Epidermal melanocyte (primary cell): Measurements from ENCODE around the gene EIF2B1.

Experiments used
- DNase-seq: peaks from one replicate; pipeline ENCODE4 v3.0.0; 2011; ENCODE audit warnings: low spot score; ENCODE audit not compliant: insufficient read length

Gene EIF2B1

DNA sequence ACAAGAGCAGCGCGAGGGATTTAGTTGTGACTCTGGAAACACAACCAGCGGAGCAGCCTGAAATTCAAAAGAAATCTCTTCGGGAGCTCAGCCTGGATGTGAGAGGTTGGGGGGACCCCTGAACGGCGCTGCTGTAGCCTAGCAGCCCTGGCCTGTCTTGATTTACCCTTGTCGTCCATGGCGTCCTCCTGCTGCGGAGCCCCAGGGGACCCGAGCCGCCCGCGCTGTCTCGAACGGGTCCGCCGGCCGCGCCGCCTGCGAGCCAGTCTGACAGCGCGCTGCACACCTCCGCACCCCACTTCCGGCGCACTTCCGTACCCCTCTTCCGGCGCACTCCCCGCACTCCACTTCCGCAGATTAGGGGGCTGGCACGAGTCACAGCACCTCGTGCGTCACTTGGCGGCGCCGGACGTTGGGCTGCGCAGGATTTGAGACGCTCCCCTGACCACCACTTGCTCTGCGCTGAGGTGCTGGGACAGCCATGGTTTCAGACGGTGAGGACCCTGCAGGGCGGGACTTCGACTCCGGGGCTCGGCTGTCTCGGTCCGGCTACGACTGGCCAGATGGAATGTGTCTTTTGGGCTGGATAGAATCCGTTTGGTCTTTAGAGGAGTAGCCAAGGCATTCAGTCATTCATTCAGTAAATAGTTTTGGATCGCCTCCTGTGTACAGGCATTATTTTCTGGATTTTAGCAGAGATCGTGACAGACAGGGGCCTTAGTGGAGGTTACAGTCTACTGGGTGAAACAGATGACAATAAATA lies at the start of gene EIF2B1, which contains the start of gene GTF2H3:
EIF2B1 (minus strand) TSS at position 308 of the 763 bp plus-strand sequence; CDS start at position 179, 129 bp downstream.
GTF2H3 (plus strand) TSS at position 451 of the 763 bp plus-strand sequence; CDS start at position 482, 31 bp downstream.
- DNase-seq = peak; percentile 97

DNA sequence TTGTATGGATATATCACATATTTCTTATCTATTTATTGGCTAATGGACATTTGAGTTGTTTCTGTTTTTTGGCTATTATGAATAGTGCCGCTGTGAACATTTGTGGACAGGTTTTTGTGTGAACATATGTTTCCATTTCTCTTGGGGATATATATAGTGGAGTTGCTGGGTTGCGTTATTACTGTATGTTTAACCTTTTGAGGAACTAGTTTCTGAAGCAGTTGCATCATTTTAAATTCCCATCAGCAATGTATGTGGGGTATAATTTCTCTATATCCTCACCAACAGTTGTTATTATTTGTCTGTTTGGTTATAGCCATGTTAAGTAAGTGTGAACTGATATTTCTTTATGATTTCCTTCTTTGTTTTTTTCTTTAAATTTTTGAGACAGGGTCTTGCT lies 48.1 kb upstream of the EIF2B1 start:
- DNase-seq = no peak

DNA sequence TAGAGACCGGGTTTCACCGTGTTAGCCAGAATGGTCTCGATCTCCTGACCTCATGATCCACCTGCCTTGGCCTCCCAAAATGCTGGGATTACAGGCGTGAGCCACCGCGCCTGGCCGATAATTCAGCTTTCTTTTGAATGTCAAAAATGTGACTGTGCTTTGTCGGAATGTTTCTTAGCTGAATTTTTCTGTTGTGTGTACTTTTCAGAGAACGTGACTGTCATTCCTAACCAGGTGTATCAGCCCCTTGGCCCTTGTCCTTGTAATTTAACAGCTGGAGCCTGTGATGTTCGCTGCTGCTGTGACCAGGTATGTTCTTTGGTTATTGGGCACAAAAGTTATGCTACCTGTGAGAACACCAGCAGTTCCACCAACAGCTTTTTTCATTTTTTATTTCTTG lies 45.5 kb upstream of the EIF2B1 start:
- DNase-seq = no peak

DNA sequence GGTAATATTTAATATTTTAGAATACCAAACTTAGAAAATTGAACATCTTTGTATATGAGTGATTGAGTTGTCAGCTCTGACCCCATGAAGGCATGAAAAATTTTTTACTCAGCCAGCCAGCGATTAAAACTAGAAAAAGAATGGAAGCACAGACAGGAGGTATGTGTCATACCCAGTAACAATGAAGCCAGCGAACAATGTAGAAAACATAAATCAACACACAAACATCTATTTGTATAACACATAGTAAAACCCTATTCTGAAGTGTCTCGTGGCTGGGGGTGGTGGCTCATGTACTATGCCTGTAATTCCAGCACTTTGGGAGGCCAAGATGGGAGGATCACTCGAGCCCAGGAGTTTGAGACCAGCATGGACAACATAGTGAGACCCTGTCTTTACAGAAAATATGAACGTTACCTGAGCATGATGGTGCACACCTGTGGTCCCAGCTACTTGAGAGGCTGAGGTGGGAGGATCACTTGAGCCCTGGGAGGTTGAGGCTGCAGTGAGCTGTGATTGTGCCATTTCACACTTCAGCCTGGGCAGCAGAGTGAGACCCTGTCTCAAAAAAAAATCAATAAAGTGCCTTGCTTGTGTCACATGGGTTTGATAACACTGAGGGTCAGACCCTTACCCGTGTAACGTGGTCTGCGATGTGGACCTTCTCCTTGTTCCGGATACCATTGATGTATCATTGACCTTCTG lies 43.3 kb upstream of the EIF2B1 start:
- DNase-seq = no peak

DNA sequence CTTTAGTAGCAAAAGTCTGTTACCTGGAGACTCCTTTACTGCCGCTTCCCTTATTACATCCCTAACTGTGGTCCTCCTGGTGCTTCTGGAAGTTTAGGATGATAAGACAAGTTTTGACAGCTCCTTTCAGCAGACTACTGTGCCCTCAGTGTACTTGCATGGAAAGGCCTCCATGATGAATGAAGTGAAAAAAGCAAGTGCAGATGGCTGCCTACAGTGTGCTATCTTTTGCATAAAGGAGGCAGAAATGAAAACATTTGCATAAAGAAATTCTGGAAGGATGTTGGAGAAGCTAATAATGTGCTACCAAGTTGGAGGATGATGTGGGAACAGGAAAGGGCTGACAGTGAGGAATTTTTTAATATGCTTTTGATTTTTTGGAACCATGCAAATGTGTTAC lies 42.0 kb upstream of the EIF2B1 start:
- DNase-seq = no peak

DNA sequence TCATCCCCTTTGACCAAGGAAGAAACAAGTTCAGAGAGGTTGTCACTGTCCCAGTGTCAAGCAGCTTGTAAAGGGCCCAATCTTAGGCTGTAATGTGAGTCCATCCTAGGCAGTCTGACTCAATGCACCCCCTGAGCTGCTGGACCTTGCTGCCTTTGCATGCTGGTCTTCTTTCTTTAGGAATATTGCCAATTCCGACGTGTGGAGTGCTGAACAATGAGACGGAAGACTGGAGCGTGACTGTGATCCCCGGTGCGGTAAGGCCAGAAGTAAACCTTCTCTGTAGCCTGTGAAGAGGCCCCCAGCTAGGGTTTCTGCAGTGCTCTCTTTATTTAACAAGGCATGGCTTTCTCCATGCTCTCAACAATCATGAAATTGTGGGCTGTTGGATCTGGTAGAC lies 38.4 kb upstream of the EIF2B1 start:
- peak; percentile 21 for DNase-seq

DNA sequence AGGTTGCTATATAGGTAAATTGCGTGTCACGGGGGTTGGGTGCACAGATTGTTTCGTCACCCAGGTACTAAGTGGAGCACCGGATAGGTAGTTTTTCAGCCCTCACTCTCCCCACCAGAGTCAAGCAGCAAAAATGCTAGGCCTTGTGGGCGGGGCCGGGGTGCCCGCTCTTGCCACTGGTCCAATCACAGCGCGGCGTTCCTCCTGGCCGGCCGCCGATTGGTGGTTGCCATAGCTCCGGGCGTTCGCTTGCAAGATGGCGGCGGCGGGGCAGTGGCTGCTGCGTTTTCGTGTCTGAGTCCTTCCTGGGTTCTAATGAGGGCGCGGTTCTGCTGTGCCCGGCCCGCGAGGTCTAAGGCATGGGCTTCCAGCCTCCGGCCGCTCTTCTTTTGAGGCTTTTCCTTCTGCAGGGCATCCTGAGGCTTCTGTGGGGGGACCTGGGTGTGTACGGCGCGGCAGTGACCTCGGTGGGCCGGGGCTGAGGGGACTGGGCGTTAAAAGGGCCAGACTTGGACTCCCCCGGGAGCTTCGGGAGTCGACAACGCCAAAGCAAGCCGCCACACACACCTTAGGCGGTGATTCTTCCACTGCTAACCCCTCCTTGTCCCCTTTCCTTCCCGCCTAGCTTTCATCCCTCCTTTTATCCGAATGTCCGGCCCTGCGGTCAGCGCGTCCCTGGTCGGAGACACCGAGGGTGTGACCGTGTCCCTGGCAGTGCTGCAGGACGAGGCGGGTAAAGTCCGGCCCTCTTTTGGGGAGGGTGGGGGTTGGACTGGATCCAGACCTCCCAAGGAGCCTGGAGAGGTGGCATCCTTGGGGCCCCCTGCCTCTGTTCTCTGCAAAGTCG lies 37.6 kb upstream of the EIF2B1 start, which contains the start of gene TCTN2:
TCTN2 (plus strand) TSS at position 232 of the 847 bp plus-strand sequence; CDS start at position 360, 128 bp downstream.
- peak; percentile 98 for DNase-seq

DNA sequence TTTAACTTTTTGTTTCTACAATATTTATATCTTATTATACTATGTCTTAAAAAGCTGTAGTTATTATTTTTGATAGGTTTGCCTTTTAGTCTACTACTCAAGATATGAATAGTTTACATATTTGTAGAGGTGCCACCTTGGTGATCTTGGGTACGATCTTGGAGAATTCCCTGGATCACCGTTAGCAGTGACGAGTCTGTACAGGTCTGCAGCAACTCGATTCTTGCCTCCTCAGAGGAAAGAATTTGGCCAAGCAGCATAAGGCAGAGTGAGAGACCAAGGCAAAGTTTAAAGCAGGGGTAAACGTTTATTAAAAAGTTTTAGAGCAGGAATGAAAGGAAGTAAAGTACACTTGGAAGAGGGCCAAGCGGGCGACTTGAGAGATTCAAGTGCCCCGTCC lies 34.3 kb upstream of the EIF2B1 start:
- DNase-seq = no peak

DNA sequence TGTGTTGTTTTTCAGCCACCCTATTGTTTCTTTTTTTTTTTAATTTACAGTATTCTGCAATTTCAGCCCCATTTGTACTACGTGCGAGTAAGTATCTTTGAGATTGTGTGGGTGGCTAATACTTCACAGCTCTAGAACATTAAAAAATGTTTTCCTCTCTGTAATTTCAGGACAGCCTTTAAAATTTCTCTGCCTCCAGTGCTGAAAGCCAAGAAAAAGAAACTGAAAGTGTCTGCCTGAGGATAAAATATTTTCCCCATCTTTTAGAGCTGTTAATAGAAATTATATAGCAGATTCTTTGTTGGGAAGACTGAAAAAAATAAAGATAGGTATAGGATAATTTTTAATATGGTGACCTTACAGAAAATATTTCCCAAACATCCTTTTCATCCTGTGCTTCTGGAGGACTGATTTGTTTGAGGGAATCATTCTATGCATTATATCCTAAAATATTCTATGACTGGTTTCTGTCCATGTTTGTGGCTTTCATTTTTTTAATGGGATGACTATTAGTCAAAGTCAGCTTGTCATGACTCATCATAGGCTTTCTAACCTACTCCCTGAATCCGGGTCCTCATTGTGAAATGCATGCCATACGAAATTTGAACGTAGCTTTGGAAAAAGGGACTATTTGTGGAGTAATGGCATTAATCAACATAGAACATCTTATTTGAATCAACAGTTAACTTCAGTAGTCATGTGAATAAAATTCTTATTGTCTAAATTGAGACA lies 26.7 kb upstream of the EIF2B1 start:
- DNase-seq = peak; percentile 61

DNA sequence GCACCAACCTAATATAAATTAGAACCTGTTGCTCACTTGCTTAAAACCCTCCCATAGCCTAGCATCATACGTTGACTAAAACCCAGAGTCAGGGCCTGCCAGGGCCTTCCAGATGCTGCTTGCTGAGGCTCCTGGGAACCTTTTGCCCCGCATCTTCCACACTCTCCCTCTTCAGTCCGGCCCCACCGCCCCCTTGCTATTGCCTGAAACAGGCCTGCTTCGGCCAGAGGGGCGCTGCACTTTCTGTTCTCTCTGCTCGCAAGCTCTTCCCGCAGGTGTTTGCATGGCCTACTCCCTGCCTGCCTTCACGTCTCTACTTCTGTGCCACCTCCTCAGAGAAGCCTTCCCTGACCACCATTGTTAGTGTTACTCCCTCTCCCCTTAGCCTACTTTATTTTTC lies 23.7 kb upstream of the EIF2B1 start:
- DNase-seq = no peak

DNA sequence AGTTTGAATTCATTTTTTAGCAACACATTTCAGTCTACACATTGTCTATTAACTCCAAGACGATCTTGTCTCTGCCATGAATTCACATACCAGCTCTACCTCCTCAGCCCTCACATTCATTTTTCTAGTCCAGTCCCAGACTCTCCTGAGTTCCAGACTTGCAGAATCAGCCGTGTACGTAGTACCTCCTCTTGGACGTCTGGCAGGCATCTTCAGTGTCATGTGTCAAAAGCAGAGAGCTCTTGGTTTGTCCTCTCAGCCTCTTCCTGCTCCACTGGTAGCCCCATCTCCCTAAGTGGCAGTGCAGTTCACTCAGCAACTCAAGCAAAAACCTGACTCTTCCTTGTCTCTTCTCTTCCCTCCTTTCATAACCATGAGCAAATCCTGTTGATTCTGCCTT lies 22.9 kb upstream of the EIF2B1 start:
- no peak for DNase-seq

DNA sequence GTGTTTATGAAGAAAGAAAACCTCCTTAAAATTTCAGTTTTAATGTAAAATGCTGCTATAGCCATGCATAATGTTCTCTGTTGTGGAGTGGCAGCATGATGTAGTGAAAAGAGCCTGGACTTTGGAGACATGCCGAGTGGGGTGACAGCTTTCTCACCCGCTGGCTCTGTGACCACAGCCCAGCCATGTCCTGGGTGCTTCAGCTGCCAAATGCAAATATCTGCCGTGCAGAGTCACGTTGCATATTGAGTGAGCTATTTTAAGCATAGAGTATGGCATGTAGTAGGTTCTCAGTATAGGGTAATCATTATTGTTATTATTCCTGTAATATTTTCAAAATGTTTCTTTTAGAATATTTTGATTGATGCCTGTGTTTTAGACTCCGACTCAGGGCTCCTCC lies 21.9 kb upstream of the EIF2B1 start:
- DNase-seq = no peak

DNA sequence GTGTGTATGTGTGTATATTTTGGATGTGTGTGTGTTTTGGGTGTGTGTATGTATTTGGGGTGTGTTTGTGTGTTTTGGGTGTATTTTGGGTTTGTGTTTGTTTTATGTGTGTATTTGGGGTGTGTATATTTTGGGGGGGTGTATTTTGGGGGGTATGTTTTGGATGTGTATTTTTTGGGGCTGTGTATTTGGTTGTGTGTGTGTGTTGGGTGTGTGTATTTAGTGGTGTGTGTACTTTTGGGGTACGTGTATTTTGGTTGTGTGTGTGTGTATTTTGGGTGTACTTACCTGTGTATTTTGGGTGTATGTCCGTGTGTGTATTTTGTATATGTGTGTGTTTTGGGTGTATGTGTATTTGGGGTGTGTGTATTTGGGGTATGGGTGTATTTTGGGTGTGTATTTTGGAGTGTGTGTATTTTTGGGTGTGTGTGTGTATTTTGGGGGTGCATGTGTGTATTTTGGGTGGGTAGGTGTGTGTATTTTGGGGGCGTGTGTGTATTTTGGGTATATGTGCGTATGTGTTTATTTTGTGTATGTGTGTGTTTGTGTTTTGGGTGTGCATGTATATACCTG lies 20.7 kb upstream of the EIF2B1 start:
- no peak for DNase-seq

DNA sequence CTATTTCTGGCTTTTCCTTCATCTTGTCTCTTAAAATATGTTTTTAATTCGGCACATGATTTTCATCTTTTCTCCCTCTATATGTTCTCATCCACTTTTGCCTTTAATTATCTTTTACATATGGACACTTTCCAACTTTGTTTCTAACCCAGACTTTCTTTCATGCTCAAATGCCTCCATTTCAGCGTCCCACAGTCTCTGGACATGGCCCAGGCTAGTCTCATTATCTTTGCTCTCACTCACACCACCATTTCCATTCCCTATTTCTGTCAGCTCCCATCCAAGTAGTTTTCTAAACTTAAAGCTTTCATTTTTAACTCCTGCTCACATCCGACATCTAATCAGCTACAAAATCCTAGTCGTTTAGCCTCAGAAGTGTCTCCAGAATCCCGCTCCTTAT lies 14.9 kb upstream of the EIF2B1 start:
- no peak for DNase-seq

DNA sequence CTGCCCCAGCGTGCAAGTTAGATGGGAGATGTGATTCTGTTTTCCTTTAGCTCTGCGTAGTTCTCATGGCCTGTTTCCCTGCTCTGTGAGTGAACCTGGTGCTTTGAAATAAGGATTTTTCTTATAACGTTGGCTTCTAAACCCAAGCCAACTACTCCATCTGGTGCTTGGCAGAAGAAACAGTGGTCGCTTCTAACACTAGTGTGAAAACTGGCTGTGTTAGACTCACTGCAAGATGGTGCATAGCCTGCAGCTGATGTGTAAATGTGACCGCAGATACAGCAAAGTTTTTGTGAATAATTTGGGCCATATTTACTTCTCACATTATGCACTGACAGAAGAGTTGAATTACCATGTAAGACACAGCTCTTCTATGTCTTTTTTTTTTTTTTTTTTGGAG lies 12.4 kb upstream of the EIF2B1 start:
- no peak for DNase-seq

DNA sequence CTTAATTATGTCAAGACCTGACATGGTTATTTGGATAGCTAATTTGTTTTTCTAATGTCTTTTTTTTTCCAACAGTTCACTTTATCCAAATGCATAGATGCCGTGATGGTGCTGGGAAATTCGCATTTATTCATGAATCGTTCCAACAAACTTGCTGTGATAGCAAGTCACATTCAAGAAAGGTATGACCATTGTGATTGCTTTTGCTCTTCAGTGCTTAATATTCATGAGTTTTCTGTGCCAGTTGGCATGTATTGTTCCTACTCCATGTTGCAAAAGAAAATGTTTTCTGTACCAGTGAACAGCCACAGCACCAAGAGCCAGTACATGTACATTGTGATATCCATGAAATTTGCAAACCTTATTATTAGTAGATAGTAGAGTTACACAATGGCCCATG lies 11.9 kb upstream of the EIF2B1 start:
- no peak for DNase-seq

DNA sequence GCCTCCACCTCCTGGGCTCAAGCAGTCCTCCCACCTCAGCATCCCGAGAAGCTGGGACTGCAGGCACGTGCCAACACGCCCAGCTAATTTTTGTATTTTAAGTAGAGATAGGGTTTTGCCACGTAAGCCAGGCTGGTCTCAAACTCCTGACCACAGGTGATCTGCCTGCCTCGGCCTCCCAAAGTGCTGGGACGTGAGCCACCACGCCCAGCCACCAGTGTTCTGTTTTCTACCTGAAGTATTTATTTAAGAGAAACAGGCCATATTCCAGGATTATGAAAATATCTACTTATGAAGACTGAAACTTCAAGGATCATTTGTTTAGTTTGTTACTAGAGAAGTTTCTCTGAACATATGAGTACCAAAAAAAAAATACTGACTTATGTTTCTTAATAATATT lies 10.4 kb upstream of the EIF2B1 start:
- DNase-seq = no peak

DNA sequence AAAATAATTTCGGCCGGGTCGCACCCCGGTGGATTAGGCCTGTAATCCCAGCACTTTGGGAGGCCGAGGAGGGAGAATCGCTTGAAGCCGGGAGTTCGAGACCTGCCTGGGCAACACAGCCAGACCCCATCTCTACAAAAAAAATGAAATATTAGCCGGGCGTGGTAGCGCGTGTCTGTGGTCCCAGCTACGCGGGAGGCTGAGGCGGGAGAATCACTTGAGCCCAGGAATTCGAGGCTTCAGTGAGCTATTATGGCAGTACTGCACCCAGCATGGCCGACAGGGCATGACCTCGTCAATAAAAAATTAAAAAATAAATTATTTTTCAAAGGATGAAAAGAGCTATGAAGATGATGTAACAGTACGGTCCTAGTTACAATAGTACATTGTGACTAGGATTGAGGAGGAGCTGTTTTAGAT lies 666 bp upstream of the EIF2B1 start:
- DNase-seq = no peak

DNA sequence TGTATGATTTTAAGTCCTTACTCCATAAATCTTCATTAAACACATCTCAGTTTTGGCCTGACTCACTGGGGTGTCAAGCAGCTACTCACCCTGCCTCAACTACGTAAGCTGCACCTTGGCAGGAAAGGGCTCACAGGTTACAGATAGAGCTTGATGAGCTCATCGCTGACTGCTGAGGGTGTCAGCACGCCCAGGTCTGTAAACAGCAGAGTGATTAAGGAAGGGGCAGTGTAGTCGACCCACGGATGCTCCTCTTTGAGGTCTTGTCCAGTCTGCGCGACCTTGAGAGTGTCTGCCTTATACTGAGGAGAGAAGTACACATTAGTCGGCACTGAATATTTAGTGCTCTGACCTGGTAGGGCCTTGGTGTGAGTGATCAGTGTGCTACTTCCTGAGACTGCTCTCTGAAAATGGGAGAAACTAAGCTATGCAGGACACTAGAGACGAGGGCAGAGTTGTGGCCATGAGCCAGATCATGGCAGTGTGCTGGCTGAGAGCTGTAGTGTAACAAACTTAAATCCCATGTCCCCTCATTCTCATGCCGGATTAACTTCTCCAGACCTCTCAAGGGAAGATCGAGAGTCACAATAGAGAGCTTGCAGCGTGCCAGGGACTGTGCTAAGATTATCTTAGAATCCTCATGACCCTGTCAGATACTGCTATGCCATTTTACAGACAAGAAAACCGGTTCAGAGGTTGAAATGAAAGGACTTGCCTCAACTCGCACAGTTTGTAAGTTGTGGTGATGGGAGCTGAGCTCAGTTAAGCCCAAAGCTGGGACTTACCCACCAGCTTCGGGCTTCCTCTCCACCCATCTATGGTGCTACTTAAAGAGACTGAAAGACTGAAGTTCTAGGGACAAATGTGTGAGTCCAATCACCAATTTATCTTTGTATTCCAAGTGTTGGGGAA lies 11.6 kb downstream of the EIF2B1 start:
- no peak for DNase-seq

DNA sequence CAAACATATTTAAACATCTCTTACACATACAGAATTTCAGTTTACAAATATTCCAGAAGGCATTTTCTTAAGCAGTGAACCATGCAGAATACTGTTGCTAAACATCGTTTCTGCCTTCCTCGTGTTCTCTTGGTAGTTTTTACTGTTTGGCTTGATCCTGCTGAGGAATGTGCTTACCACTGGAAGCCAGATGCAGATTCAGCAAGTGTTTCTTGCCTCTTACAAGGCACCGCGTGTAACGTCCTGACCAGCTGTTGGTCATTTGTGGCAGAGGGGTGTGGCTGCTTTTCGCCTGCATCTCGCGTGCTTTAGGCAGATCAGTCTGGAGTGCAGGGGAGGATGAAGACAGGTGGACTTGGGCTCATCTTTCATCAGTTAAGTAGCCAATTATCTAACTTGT lies 12.4 kb downstream of the EIF2B1 start:
- no peak for DNase-seq
